GM12878 (cell line): ENCODE measurements around the gene NHS. TPM values are rescaled to one million over a fixed set of nuclear protein-coding genes. Genes with fewer than 3 reads are reported as not detected.

ENCODE experiments used
- ATAC-seq: fragments of 200-7000 bp; cut with Tn5 transposase; 3 replicates; pipeline ENCODE4 v1.9.1; 2020; ENCODE audit warnings: mild to moderate bottlenecking, moderate library complexity
- BruUV-seq: library from RNA; stranded (reverse); fragments of 400-500 nt; replicated peaks from 2 replicates; lab custom pipeline; 2021; lab: Mats Ljungman, UMichigan
- CTCF ChIA-PET: fragments of 300-600 bp; sonication (Branson Sonifier 250); formaldehyde crosslinking; extraction: SDS; loops from one replicate; lab custom pipeline; 2021; ENCODE audit warnings: inconsistent platforms; lab: Yijun Ruan, JAX
- POLR2A ChIA-PET: fragments of 350-600 bp; formaldehyde crosslinking; extraction: SDS; loops from one replicate; lab custom pipeline; 2021; ENCODE audit warnings: inconsistent platforms; lab: Charles Lee
- RAD21 ChIA-PET: fragments of 300-600 bp; sonication (Branson Sonifier 250); formaldehyde crosslinking; loops from one replicate; lab custom pipeline; 2023; ENCODE audit warnings: antibody characterized with exemption; ENCODE audit not compliant: unreplicated experiment; lab: Charles Lee
- SMC1A ChIA-PET: fragments of 300-600 bp; sonication (Branson Sonifier 250); formaldehyde crosslinking; loops from one replicate; lab custom pipeline; 2023; ENCODE audit not compliant: unreplicated experiment, uncharacterized antibody; lab: Charles Lee
- DNase-seq: peaks from one replicate; pipeline ENCODE4 v3.0.0-alpha.2; 2011; ENCODE audit warnings: low read depth, low spot score
- FAIRE-seq: peaks from 3 replicates; lab custom pipeline; 2011; peaks lifted over from hg19 to GRCh38; lab: Jason Lieb, UNC
- H2AFZ ChIP-seq: 2 replicates; pipeline ENCODE4 v1.6.0; 2011; ENCODE audit warnings: low read depth, low read length, control low read depth; ENCODE audit not compliant: control insufficient read depth
- H3K27ac ChIP-seq: 2 replicates; pipeline ENCODE4 v1.5.1; 2011; ENCODE audit warnings: control low read depth; ENCODE audit not compliant: control insufficient read depth, insufficient read depth
- H3K27me3 ChIP-seq, 2 experiments: replicated peaks in 1 of 2; 2 replicates each; pipeline versions ENCODE4 v1.6.0 to v1.6.1; 2011; ENCODE audit warnings: low read length in 1 of 2; ENCODE audit not compliant: control insufficient read depth in 2 of 2, insufficient read depth in 2 of 2
- H3K36me3 ChIP-seq, 2 experiments: 2 replicates each; pipeline ENCODE4 v1.5.1; 2011; ENCODE audit warnings: low read length in 1 of 2; ENCODE audit not compliant: control insufficient read depth in 2 of 2, insufficient read depth in 2 of 2
- H3K4me1 ChIP-seq: 2 replicates; pipeline ENCODE4 v1.6.1; 2011; ENCODE audit warnings: mild to moderate bottlenecking, low read length, moderate library complexity, mixed read lengths; ENCODE audit not compliant: control insufficient read depth, insufficient read depth
- H3K4me2 ChIP-seq: 2 replicates; pipeline ENCODE4 v1.6.0; 2011; ENCODE audit warnings: control low read depth; ENCODE audit not compliant: control insufficient read depth, insufficient read depth
- H3K4me3 ChIP-seq: fragments of 200-600 bp; sonication (generic); 2 replicates; pipeline ENCODE4 v1.5.1; 2016
- H3K79me2 ChIP-seq: 2 replicates; pipeline ENCODE4 v1.6.0; 2011; ENCODE audit warnings: low read length; ENCODE audit not compliant: control insufficient read depth, insufficient read depth
- H3K9ac ChIP-seq: 2 replicates; pipeline ENCODE4 v1.8.0; 2011; ENCODE audit warnings: low read length, control low read depth, mixed read lengths; ENCODE audit not compliant: control insufficient read depth, insufficient read depth
- H3K9me3 ChIP-seq: replicated peaks from 3 replicates; pipeline ENCODE4 v1.5.1; 2011; ENCODE audit warnings: mild to moderate bottlenecking, low read length; ENCODE audit not compliant: control insufficient read depth, insufficient read depth
- H4K20me1 ChIP-seq: 2 replicates; pipeline ENCODE4 v1.6.0; 2011; ENCODE audit not compliant: control insufficient read depth, insufficient read depth
- ASH2L ChIP-seq: fragments of 300-600, 200-600 bp; sonication (generic); IDR thresholded peaks from 2 replicates; pipeline ENCODE4 v1.6.1; 2017; ENCODE audit warnings: low read depth, mild to moderate bottlenecking, borderline replicate concordance
- EED ChIP-seq: sonication (generic); IDR thresholded peaks from 2 replicates; pipeline ENCODE4 v1.6.1; 2016; ENCODE audit warnings: antibody characterized with exemption, low read depth
- NKRF ChIP-seq: fragments of 450-650 bp; conservative IDR thresholded peaks from 2 replicates; pipeline ENCODE4 v1.6.1; 2017; ENCODE audit warnings: mild to moderate bottlenecking, moderate library complexity
- POU2F2 ChIP-seq: IDR thresholded peaks from 3 replicates; pipeline ENCODE4 v1.6.1; 2011; ENCODE audit warnings: low read depth, mild to moderate bottlenecking, low read length, borderline replicate concordance
- ZSCAN29 ChIP-seq: fragments of 450-650 bp; IDR thresholded peaks from 2 replicates; pipeline ENCODE4 v1.6.1; 2017; ENCODE audit warnings: mild to moderate bottlenecking, moderate library complexity
- ZZZ3 ChIP-seq: IDR thresholded peaks from 2 replicates; pipeline ENCODE4 v1.6.1; 2011; ENCODE audit warnings: low read depth; ENCODE audit not compliant: control insufficient read depth, insufficient read length
- WGBS: methylation state at CpG from one replicate; pipeline ENCODE4 v1.1.6; 2016; ENCODE audit warnings: low lambda C conversion rate; ENCODE audit not compliant: insufficient replicate concordance, insufficient coverage; ENCODE audit errors: missing lambda C conversion rate; 5-methylcytosine and 5-hydroxymethylcytosine counted together
- in situ Hi-C: fragments of 300-500 bp; cut with MboI; formaldehyde crosslinking; loops from 9 replicates; pipeline ENCODE4 v1.14.3; 2018; ENCODE audit warnings: mixed read lengths
- intact Hi-C: fragments of 100-400 bp; cut with micrococcal nuclease; formaldehyde crosslinking; loops from one replicate; pipeline ENCODE4 v1.14.2; 2022; ENCODE audit not compliant: unreplicated experiment
- polyA plus RNA-seq, 11 experiments: library from polyadenylated mRNA; depleted of rRNA in 4 of 11; unstranded in 6 of 11; stranded (reverse) in 5 of 11; fragments of >200 nt; fragmentation: Nextera tagmentation in 4 of 11; fragmentation: Illumina TruSeq in 1 of 11; extraction: Ambion mirVana in 4 of 11; extraction: Trizol in 1 of 11; gene quantifications; 1 replicate in 1 of 11; 2 replicates in 10 of 11; pipeline versions ENCODE4 v1.2.1 to v1.2.3, GENCODE V29; 2011 to 2016; ENCODE audit warnings: inconsistent platforms in 2 of 11, missing spikeins in 2 of 11, low read depth in 1 of 11
- total RNA-seq, 4 experiments: library from RNA; depleted of rRNA in 3 of 4; stranded (reverse); fragments of >200 nt in 3 of 4; fragmentation: Illumina TruSeq in 1 of 4; extraction: Trizol in 1 of 4; gene quantifications; 2 replicates each; pipeline versions ENCODE4 v1.2.1 to v1.2.3, GENCODE V29; 2013 to 2021

NHS gene
- total and polyA plus RNA-seq, 10 of the 15 experiments (the other 5 are each of a cell fraction or from before 2014, with no cell fraction given), result under 0.01 to 0.07 (median 0.03) TPM; not detected in 7

GRCh38 chrX:17741123-17741511 lies 366.1 kb downstream of the NHS start:
- Histone ChIP-seq H3K79me2 (no peaks in the 10 kb centered on the region; the same call in 1 of the 2 replicates), H3K27ac (no peak overlapping the region)
- CTCF ChIA-PET, result interaction anchor here (0.6 kb wide), 1 partner anchor 21 kb away, joined by 3 read pairs; no protein-coding TSS in a partner anchor

GRCh38 chrX:17743913-17744312 lies 368.9 kb downstream of the NHS start:
- FAIRE-seq, result no peak
- SMC1A ChIA-PET, result no interaction called here
- intact Hi-C loops, result no loop called here
- RAD21 ChIA-PET, result no interaction called here
- ATAC-seq, result no peak
- Histone ChIP-seq H4K20me1 (no peaks in the 10 kb centered on the region), H3K27ac (no peak overlapping the region), H3K4me2 (no peak overlapping the region), H3K9me3 (no peaks in the 10 kb centered on the region), H3K4me3 (no peak overlapping the region), H3K4me1 (no peaks in the 10 kb centered on the region), H3K27me3 (no peaks in the 10 kb centered on the region), H3K9ac (no peak overlapping the region), H3K36me3 (no peaks in the 10 kb centered on the region), H3K79me2 (no peaks in the 10 kb centered on the region; the same call in 1 of the 2 replicates), H2AFZ (no peak overlapping the region)
- no peak for DNase-seq
- in situ Hi-C loops, result no loop called here
- POLR2A ChIA-PET, result no interaction called here
- no peak for TF ChIP-seq ASH2L
- no peak for TF ChIP-seq POU2F2
- TF ChIP-seq ZZZ3, result no peak
- WGBS, result 13% methylated on average over 2 of the region's 2 CpGs
- CTCF ChIA-PET, result no interaction called here
- BruUV-seq, result no TSS peak

More at GRCh38 chrX:17741123-17741511, 366.1 kb downstream of the NHS start:
- H3K36me3 ChIP-seq, result no peaks in the 10 kb centered on the region
- no peak for TF ChIP-seq ZSCAN29
- no peak for TF ChIP-seq EED
- no peak for TF ChIP-seq NKRF
- TF ChIP-seq, all 136 proteins: peak for 0
- 53% methylated on average over 9 of the region's 9 CpGs for WGBS
- DNase-seq, result no peak
- Histone ChIP-seq H3K4me3 (no peak overlapping the region), H3K9ac (no peak overlapping the region), H2AFZ (no peak overlapping the region), H3K9me3 (no peaks in the 10 kb centered on the region), H3K4me1 (no peaks in the 10 kb centered on the region), H3K4me2 (no peak overlapping the region), H4K20me1 (no peaks in the 10 kb centered on the region), H3K27me3 (no peaks in the 10 kb centered on the region)
- ChIA-PET POLR2A (no interaction called here), RAD21 (no interaction called here), SMC1A (no interaction called here)
- no peak for FAIRE-seq
- in situ Hi-C loops (no loop called here), intact Hi-C loops (no loop called here)
- no TSS peak for BruUV-seq
- ATAC-seq, result no peak
